ENCODE measurements around the gene DUS1L. TPM values are rescaled to one million over a fixed set of nuclear protein-coding genes. Genes with fewer than 3 reads are reported as not detected.
A peak's percentile ranks its signal among the peaks of the same experiment; 100 is the strongest.

DUS1L gene
- total RNA-seq, 1 donor from 2014 or later, result 64.6 TPM

DNA sequence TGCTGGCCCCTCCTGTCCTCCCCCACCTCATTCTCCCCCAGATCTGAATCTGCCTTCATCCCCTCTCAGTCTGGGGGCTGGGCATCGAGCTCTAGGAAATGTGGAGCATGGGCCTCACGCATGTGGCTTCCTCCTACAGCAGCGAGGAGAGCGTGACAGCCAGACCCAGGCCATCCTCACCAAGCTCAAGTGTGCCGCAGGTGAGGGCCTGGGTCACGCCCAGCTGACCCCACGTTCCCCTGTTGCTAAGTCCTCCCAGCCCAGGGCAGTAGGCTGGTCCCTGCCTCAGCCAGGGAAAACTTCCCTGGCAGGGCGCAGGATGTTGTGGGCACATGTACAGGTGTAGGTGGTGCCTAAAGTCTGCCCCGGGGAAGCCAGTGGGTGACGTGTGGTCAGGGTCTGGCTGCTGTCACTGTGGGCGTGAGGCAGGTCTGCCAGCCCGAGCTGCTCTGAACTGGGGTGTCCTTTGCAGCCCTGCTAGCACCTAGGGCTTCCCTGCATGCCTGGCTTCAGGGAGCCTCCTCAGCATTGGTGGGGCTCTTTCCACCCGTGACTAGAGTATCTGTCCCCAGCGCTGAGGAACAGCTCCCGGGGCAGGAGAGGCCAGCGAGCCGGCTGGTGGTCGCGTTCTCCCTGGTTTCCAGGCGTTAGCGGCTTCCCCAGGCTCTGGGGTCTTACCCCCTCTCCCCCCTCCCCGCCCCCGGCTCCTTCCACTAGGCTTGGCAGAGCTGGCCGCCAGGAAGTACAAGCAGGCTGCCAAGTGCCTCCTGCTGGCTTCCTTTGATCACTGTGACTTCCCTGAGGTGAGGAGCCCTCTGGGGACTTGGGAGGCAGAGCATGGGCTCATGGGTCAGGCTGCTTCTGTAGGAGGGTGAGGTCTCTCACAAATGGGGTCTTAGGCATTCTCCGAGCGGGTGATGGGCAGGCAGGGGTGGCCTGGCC lies 10.3 kb downstream of the DUS1L start:
- Histone ChIP-seq H3K4me3 (no peak overlapping the region), H3K27me3 (ENCODE audit: low read depth) (no peaks in the 10 kb centered on the region), H3K4me1 (peaks cover 33% of the 10 kb centered on the region), H3K36me3 (peaks cover 69% of the 10 kb centered on the region), H3K27ac (replicated peaks) (no peak overlapping the region), H3K9me3 (replicated peaks) (no peaks in the 10 kb centered on the region)
- TF ChIP-seq, protein P1, sequence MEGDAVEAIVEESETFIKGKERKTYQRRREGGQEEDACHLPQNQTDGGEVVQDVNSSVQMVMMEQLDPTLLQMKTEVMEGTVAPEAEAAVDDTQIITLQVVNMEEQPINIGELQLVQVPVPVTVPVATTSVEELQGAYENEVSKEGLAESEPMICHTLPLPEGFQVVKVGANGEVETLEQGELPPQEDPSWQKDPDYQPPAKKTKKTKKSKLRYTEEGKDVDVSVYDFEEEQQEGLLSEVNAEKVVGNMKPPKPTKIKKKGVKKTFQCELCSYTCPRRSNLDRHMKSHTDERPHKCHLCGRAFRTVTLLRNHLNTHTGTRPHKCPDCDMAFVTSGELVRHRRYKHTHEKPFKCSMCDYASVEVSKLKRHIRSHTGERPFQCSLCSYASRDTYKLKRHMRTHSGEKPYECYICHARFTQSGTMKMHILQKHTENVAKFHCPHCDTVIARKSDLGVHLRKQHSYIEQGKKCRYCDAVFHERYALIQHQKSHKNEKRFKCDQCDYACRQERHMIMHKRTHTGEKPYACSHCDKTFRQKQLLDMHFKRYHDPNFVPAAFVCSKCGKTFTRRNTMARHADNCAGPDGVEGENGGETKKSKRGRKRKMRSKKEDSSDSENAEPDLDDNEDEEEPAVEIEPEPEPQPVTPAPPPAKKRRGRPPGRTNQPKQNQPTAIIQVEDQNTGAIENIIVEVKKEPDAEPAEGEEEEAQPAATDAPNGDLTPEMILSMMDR (IDR thresholded peaks at IDR 0.05; ENCODE audit: borderline replicate concordance), result no peak
- DNase-seq, result no peak
- intact Hi-C loops (cut with micrococcal nuclease), result no loop called here

DNA sequence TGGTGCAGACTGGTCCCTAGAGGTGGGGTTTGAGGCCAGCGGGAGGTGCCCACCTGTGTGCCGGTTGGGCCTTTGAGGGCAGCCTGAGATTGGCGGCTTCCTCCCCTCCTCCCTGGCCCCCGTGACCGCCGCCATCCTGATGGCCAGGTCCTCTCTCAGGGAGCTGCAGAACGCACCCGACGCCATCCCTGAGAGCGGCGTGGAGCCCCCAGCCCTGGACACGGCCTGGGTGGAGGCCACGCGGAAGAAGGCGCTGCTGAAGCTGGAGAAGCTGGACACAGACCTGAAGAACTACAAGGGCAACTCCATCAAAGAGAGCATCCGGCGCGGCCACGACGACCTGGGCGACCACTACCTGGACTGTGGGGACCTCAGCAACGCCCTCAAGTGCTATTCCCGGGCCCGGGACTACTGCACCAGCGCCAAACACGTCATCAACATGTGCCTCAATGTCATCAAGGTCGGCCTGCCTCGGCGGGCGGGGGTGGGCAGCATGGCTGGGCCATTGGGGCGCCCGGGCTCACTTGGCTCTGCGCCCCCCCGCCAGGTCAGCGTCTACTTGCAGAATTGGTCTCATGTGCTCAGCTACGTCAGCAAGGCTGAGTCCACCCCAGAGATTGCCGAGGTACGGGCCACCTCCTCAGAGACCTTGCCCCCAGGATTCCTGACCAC lies 11.1 kb downstream of the DUS1L start:
- peaks cover 41% of the 10 kb centered on the region for H3K4me1 ChIP-seq
- H3K36me3 ChIP-seq, result peaks cover 69% of the 10 kb centered on the region
- H3K4me3 ChIP-seq, result no peak overlapping the region
- DNase-seq, result no peak
- H3K9me3 ChIP-seq (replicated peaks), result no peaks in the 10 kb centered on the region
- intact Hi-C loops (cut with micrococcal nuclease), result no loop called here
- no peak overlapping the region for H3K27ac ChIP-seq (replicated peaks)
- TF ChIP-seq, protein P1 (IDR thresholded peaks at IDR 0.05; ENCODE audit: borderline replicate concordance), result no peak
- H3K27me3 ChIP-seq (ENCODE audit: low read depth), result no peaks in the 10 kb centered on the region

DNA sequence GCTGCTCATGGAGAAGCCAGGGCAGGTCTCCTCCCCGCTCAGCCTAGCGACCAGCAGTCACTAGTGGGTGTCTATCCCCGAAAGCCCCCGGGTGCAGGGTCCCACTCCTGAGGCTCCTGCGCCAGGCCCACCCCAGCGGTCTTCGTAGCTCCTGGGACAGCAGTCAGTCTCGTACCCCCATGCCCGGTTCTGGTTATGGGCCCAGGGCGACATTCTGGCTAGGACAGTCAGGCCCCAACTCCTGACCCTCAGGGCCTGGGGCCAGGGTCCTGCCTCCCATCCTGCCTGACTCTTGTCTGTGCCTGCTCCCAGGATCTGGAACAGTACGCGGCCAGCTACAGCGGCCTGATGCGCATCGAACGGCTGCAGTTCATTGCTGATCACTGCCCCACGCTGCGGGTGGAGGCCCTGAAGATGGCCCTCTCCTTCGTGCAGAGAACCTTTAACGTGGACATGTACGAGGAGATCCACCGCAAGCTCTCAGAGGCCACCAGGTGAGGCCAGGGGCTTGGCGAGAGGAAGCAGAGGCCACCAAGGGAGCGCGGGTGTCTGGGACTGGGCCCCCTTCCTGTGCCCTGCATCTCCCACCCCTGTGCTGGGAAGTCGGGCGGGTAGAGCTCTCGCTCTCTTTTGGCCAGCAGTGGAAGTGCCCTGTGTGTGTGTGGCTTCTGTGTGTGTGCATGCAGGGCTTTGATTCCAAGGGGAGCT lies 11.9 kb downstream of the DUS1L start:
- Histone ChIP-seq H3K9me3 (replicated peaks) (no peaks in the 10 kb centered on the region), H3K27ac (replicated peaks) (no peak overlapping the region), H3K4me3 (peak overlapping the region; percentile 91), H3K27me3 (ENCODE audit: low read depth) (no peaks in the 10 kb centered on the region), H3K4me1 (peaks cover 44% of the 10 kb centered on the region), H3K36me3 (peaks cover 70% of the 10 kb centered on the region)
- intact Hi-C loops (cut with micrococcal nuclease), result no loop called here
- TF ChIP-seq, protein P1 (IDR thresholded peaks at IDR 0.05; ENCODE audit: borderline replicate concordance), result no peak
- DNase-seq, result no peak

DNA sequence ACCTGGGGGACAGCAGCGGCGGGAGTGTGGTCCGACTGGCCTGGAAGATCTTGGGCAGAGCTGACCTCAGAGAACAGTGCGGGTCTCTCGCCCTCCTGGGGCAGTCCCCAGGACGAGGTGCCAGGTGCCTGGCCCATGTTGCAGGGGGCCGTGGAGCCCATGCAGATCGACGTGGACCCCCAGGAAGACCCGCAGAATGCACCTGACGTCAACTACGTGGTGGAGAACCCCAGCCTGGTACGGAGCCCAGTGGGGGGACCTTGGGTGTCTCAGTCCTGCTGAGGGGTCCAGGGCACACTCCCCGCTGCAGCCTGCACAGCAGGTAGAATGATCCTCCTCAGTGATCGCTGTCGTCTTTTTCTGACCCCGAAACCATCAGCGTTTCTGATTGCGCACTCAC lies 12.5 kb downstream of the DUS1L start:
- no peak for DNase-seq
- Histone ChIP-seq H3K9me3 (replicated peaks) (no peaks in the 10 kb centered on the region), H3K27me3 (ENCODE audit: low read depth) (no peaks in the 10 kb centered on the region), H3K27ac (replicated peaks) (no peak overlapping the region), H3K4me1 (peaks cover 44% of the 10 kb centered on the region), H3K4me3 (peak overlapping the region; percentile 91), H3K36me3 (peaks cover 70% of the 10 kb centered on the region)
- intact Hi-C loops (cut with micrococcal nuclease), result no loop called here
- TF ChIP-seq, protein P1 (IDR thresholded peaks at IDR 0.05; ENCODE audit: borderline replicate concordance), result no peak

DNA sequence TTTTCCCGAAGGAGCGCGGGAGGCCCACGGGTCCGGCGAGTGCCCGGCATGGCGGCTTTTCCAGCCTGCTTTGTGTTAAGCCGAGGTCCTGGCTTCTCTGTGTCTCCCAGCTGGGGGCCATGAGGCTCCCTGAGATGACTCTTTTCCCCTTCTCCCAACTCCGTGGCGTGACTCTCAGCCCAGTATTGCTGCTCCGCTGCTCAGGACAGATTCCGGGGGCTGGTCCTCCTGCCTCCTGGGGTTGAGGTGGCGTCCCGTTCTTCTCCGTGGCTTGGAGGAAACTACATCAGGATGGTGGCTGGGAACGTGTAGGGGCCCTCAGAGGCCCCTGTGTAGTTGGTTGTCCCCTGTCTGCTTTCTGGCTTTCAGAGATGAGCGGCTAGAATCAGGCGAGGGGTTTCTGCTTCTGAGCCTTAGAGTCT lies 13.0 kb downstream of the DUS1L start:
- H3K4me3 ChIP-seq, result peak overlapping the region; percentile 91
- TF ChIP-seq, protein P1 (IDR thresholded peaks at IDR 0.05; ENCODE audit: borderline replicate concordance), result no peak
- intact Hi-C loops (cut with micrococcal nuclease), result no loop called here
- no peaks in the 10 kb centered on the region for H3K9me3 ChIP-seq (replicated peaks)
- H3K27me3 ChIP-seq (ENCODE audit: low read depth), result no peaks in the 10 kb centered on the region
- no peak for DNase-seq
- peaks cover 70% of the 10 kb centered on the region for H3K36me3 ChIP-seq
- peaks cover 44% of the 10 kb centered on the region for H3K4me1 ChIP-seq
- peak overlapping the region; percentile 75 for H3K27ac ChIP-seq (replicated peaks)
